KOPT-K1 (cell line): ENCODE measurements around the gene PCARE.
"Not testable (repeated sequence)": the region's sequence is repeated elsewhere in the genome, so short reads cannot be mapped to it uniquely, and the experiment has no call there.

Experiments used
- H3K27ac ChIP-seq: fragments of 200-600 bp; sonication (generic); 2 replicates; pipeline ENCODE4 v1.5.1; 2016; ENCODE audit warnings: antibody characterized with exemption, mild to moderate bottlenecking, low read depth, low read length; ENCODE audit not compliant: poor library complexity, severe bottlenecking
- H3K36me3 ChIP-seq: fragments of 200-600 bp; sonication (generic); 2 replicates; pipeline ENCODE4 v1.5.1; 2017; ENCODE audit warnings: antibody characterized with exemption, mild to moderate bottlenecking, low read length, moderate library complexity; ENCODE audit not compliant: insufficient read depth
- H3K9me3 ChIP-seq: fragments of 200-600 bp; sonication (generic); 2 replicates; pipeline ENCODE4 v1.5.1; 2017; ENCODE audit warnings: antibody characterized with exemption, low read length, mild to moderate bottlenecking; ENCODE audit not compliant: insufficient read depth, poor library complexity, severe bottlenecking

The PCARE gene

GRCh38 chr2:29107547-29107946 lies 33.2 kb upstream of the PCARE start:
- not testable (repeated sequence) for H3K27ac ChIP-seq, H3K9me3 ChIP-seq, H3K36me3 ChIP-seq

DNA sequence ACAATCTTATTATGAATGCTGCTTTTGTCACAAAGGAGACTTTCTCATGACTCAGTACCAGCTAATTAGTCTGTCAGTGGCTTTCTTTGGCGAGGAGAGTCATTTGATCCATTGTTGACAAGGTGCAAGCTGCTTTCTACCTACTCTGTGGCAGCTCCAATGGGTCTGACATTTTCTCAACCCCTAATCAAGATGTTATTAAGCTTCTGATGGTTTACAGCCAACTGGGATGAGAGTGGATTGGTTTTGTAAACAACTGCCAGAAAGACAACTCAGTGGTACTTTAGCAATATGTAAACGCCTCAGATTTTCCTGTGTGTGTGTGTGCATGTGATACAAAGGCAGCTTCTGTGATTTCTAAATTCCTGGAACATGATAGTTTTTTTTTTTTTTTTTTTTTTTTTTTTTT lies 32.7 kb upstream of the PCARE start:
- Histone ChIP-seq H3K27ac (no peak overlapping the region), H3K36me3 (no peaks in the 10 kb centered on the region), H3K9me3 (no peaks in the 10 kb centered on the region)

GRCh38 chr2:29106256-29106655 lies 31.9 kb upstream of the PCARE start:
- H3K27ac ChIP-seq = no peak overlapping the region

GRCh38 chr2:29105375-29105774 lies 31.1 kb upstream of the PCARE start:
- Histone ChIP-seq H3K9me3 (no peaks in the 10 kb centered on the region), H3K36me3 (no peaks in the 10 kb centered on the region), H3K27ac (no peak overlapping the region)

More at GRCh38 chr2:29106256-29106655, 31.9 kb upstream of the PCARE start:
- Histone ChIP-seq H3K36me3 (no peaks in the 10 kb centered on the region), H3K9me3 (no peaks in the 10 kb centered on the region)

- Histone ChIP-seq H3K36me3 (no peaks in the 10 kb centered on the region), H3K27ac (no peak overlapping the region), H3K9me3 (no peaks in the 10 kb centered on the region)
Observed at GRCh38 chr2:29104688-29105087, 30.4 kb upstream of the PCARE start.

GRCh38 chr2:29100564-29100963 lies 26.2 kb upstream of the PCARE start:
- H3K36me3 ChIP-seq = no peaks in the 10 kb centered on the region
- H3K9me3 ChIP-seq = no peaks in the 10 kb centered on the region
- H3K27ac ChIP-seq = no peak overlapping the region

DNA sequence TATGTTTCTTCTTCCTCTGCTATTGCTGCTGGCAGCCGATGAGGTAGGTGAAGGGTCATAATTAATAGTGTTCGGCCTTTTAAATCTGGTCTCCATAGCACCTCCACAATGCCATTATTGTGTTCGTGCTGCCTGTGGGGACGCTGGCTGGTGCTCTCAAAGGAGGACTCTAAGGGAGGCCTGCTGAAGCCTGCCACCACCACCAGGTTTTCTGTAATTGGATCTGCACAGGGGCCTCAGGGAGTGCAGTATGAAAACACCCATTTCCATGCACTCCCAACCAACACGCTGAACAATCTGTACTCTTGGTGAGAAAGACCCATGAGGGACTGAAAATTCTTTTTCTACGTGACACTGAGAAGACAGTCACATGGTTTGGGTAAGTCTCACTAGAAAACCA lies 23.2 kb upstream of the PCARE start:
- Histone ChIP-seq H3K9me3 (no peaks in the 10 kb centered on the region), H3K36me3 (no peaks in the 10 kb centered on the region), H3K27ac (no peak overlapping the region)

DNA sequence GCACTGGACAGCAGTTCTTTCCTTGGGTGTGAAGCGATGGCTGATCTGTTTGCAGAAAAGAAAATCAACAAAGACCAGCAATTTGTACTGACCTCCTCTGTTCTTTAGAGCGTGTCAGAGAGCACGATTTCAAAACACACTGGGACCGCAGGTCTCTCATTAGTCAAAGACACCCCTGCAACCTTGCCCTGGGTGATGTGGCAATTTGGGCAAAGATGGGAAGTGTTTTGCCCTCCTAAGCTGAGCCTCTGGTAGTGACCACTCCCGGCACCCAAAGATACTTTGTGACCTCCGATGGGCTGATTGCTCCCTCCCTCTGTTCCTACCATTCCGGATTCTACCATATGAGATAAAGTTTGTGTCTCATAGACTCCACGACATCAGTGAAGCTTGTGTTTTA lies 22.6 kb upstream of the PCARE start:
- no peaks in the 10 kb centered on the region for H3K9me3 ChIP-seq
- no peak overlapping the region for H3K27ac ChIP-seq
- H3K36me3 ChIP-seq = no peaks in the 10 kb centered on the region

- H3K36me3 ChIP-seq, H3K27ac ChIP-seq, H3K9me3 ChIP-seq: not testable (repeated sequence)
Observed at GRCh38 chr2:29090311-29090710, 16.0 kb upstream of the PCARE start.

DNA sequence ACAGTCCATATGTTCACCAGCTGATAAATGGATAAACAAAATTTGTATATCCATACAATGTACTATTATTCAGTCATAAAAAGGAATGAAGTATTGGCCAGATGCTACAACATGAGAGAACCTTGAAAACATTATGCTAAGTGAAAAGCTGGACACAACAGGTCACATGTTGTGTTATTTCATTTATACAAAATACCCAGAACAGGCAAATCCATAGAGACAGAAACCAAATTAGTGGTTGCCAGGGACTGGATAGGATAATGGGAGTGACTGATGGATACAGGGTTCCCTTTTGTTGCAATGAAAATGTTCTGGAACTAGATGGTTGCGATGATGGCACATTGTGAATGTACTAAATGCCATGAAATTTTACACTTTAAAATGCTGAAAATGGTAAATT lies 10.2 kb upstream of the PCARE start:
- H3K27ac ChIP-seq = no peak overlapping the region
- H3K36me3 ChIP-seq = no peaks in the 10 kb centered on the region
- peaks cover 18% of the 10 kb centered on the region for H3K9me3 ChIP-seq

- Histone ChIP-seq H3K27ac (no peak overlapping the region), H3K9me3 (peaks cover 24% of the 10 kb centered on the region), H3K36me3 (no peaks in the 10 kb centered on the region)
Observed at GRCh38 chr2:29082804-29083495, 8.6 kb upstream of the PCARE start.

DNA sequence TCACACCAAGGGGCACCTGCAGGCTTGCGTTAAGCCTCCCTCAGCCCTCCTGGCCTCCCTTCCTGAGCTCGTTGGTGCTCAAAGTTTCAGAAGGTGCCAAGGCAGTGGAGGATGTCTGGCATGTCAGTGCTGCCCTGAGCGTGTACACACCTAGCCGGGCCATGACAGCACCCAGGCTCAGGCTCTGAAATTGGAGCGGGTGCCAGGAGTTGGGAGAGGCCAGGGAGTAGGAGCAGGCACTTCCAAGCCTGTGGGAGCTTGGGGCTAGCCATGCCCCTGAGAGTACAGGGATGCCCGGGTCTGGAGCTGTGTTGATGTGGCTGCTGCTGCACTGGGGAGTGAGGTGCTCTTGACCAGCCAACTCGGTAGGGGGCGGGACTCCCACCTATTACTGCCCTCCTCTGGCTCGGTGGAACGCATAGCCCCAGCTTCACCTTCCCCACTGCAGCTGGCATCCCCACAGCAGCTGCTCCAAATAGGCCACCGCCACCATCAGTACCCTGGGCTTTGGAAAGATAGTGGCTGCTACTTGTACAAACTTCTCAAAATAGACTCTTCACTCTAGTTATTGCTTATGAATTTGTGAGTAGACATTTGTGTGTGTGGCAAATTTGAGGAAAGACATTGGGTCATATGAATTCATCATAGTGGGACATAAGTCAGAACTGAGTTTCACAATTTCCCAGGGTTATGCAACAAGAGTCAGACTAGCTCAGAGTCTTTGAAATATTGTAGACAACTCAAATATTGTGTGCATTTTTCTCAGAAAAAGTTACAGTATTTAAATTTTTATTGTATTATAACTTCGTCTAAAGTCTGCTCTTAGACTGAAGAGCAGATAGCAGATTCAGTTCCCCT lies 6.8 kb upstream of the PCARE start:
- Histone ChIP-seq H3K36me3 (no peaks in the 10 kb centered on the region), H3K27ac (no peak overlapping the region), H3K9me3 (peaks cover 24% of the 10 kb centered on the region)

- peaks cover 24% of the 10 kb centered on the region for H3K9me3 ChIP-seq
- no peak overlapping the region for H3K27ac ChIP-seq
- no peaks in the 10 kb centered on the region for H3K36me3 ChIP-seq
Observed at GRCh38 chr2:29079887-29080286, 5.6 kb upstream of the PCARE start.

DNA sequence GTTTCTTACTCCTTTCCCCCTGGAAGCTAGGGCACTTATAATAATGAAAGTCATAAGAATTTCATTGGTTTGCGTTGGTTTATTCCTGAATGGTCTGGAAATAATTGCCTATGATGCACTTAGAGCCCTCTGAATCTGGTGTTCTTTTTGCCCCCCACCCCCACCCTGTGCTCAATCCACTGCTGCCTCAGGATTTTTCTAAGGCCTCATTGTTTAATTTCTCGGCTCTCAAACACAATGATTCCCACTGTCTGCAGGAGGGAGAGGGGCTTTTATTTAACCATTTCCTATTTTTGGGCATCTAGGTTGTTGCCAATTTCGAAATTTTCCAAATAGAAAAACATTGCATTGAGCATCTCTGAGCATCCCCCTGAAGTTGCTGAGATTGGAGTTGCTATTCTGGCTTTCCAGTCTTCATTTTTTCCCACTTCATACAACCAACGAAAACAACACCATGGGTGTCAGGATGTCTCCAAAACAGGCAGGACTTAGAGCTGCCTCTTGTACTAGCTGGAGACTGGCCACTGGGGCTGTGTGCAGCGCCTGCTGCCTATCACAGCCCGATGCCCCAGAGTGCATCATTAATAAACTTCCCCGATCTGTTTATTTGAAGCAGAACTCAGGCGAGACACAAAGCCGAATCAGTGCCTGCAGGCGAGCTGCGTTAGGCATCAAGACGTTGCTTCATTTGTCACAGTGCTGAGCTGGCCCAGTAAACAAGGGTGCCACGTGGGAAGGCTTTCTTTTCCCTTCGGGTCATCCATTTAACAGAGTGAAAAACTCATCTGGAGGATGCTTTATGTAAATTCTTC lies 1.8 kb upstream of the PCARE start:
- peaks cover 21% of the 10 kb centered on the region for H3K9me3 ChIP-seq
- no peak overlapping the region for H3K27ac ChIP-seq
- no peaks in the 10 kb centered on the region for H3K36me3 ChIP-seq

- no peaks in the 10 kb centered on the region for H3K36me3 ChIP-seq
- H3K9me3 ChIP-seq = no peaks in the 10 kb centered on the region
- H3K27ac ChIP-seq = no peak overlapping the region
Observed at GRCh38 chr2:29073933-29074332, 390 bp downstream of the PCARE start.
